GM18526 (cell line): ENCODE data around the gene MMP7.

ENCODE experiments used
- POLR2A ChIP-seq: IDR thresholded peaks from 3 replicates; pipeline ENCODE4 v1.6.1; 2011; ENCODE audit not compliant: insufficient read length; ENCODE audit errors: extremely low read depth

The MMP7 gene

GRCh38 chr11:102489186-102490145 is 41.1 kb downstream of the MMP7 start:
- no peak for TF ChIP-seq POLR2A

- TF ChIP-seq POLR2A = no peak
Measured at GRCh38 chr11:102488208-102488607, 42.3 kb downstream of the MMP7 start.

GRCh38 chr11:102487214-102487613 is 43.3 kb downstream of the MMP7 start:
- TF ChIP-seq POLR2A = no peak

GRCh38 chr11:102486584-102486983 is 44.0 kb downstream of the MMP7 start:
- no peak for TF ChIP-seq POLR2A

- no peak for TF ChIP-seq POLR2A
Measured at GRCh38 chr11:102485095-102485722, 45.3 kb downstream of the MMP7 start.

GRCh38 chr11:102482433-102482832 is 48.1 kb downstream of the MMP7 start:
- no peak for TF ChIP-seq POLR2A

- TF ChIP-seq POLR2A = no peak
Measured at GRCh38 chr11:102479733-102480132, 50.8 kb downstream of the MMP7 start.

- no peak for TF ChIP-seq POLR2A
Measured at GRCh38 chr11:102478673-102479299, 51.8 kb downstream of the MMP7 start.

- no peak for TF ChIP-seq POLR2A
Measured at GRCh38 chr11:102476812-102477211, 53.7 kb downstream of the MMP7 start.

GRCh38 chr11:102476069-102476468 is 54.5 kb downstream of the MMP7 start:
- no peak for TF ChIP-seq POLR2A

GRCh38 chr11:102473543-102473942 is 57.0 kb downstream of the MMP7 start:
- TF ChIP-seq POLR2A = no peak

GRCh38 chr11:102472127-102472526 is 58.4 kb downstream of the MMP7 start:
- TF ChIP-seq POLR2A = no peak

GRCh38 chr11:102471474-102471873 is 59.1 kb downstream of the MMP7 start:
- no peak for TF ChIP-seq POLR2A
